Heart left ventricle (tissue), 16 donors: Measurements from ENCODE around the gene C10orf62. TPM values are rescaled to one million over a fixed set of nuclear protein-coding genes. Genes with fewer than 3 reads are reported as not detected.

Experiments
- ATAC-seq, 4 donors: fragments of 200-7000 bp; cut with Tn5 transposase; one replicate each; pipeline ENCODE4 v1.9.1; 2020 to 2022; ENCODE audit warnings: moderate library complexity in 4 of 4, mild to moderate bottlenecking in 3 of 4, moderate number of reproducible peaks in 1 of 4
- DNase-seq, 5 donors: peaks; one replicate each; pipeline ENCODE4 v3.0.0-alpha.2; 2020
- H3K27ac ChIP-seq, 12 donors: fragments of 200-600 bp; sonication (generic) in 4 of 12; one replicate each; pipeline versions ENCODE4 v1.5.0 to v1.8.0; 2016 to 2022; ENCODE audit warnings: mild to moderate bottlenecking in 2 of 12
- H3K27me3 ChIP-seq, 9 donors: fragments of 200-600 bp; sonication (generic) in 2 of 9; one replicate each; pipeline versions ENCODE4 v1.5.1 to v1.8.0; 2016 to 2022; ENCODE audit warnings: mild to moderate bottlenecking in 3 of 9
- H3K36me3 ChIP-seq, 9 donors: fragments of 200-600 bp; sonication (generic) in 2 of 9; one replicate each; pipeline versions ENCODE4 v1.5.0 to v1.8.0; 2018 to 2022; ENCODE audit warnings: mild to moderate bottlenecking in 2 of 9
- H3K4me1 ChIP-seq, 12 donors: fragments of 200-600 bp; sonication (generic) in 4 of 12; one replicate each; pipeline versions ENCODE4 v1.5.0 to v1.8.0; 2016 to 2022; ENCODE audit warnings: mild to moderate bottlenecking in 3 of 12
- H3K4me3 ChIP-seq, 12 donors: fragments of 200-600 bp; sonication (generic) in 4 of 12; one replicate each; pipeline versions ENCODE4 v1.5.0 to v1.8.0; 2017 to 2022; ENCODE audit warnings: mild to moderate bottlenecking in 9 of 12, moderate library complexity in 4 of 12
- H3K9me3 ChIP-seq, 12 donors: fragments of 200-600 bp; sonication (generic) in 4 of 12; one replicate each; pipeline versions ENCODE4 v1.5.0 to v1.8.0; 2016 to 2022; ENCODE audit warnings: mild to moderate bottlenecking in 1 of 12
- POLR2A ChIP-seq, 2 donors: fragments of 450-650 bp; IDR thresholded peaks; one replicate each; pipeline ENCODE4 v1.6.1; 2017; ENCODE audit warnings: antibody characterized with exemption in 2 of 2, mild to moderate bottlenecking in 2 of 2, moderate library complexity in 2 of 2
- WGBS, 4 donors: extraction: QIAGEN DNeasy Blood & Tissue Kit in 2 of 4; methylation state at CpG; one replicate each; pipeline versions ENCODE4 v1.1.5 to v1.1.7; 2013 to 2018; 5-methylcytosine and 5-hydroxymethylcytosine counted together
- intact Hi-C, 10 donors: fragments of 100-400 bp; cut with DNase I; formaldehyde crosslinking; loops; one replicate each; pipeline versions ENCODE4 v1.11.1 to v1.14.2; 2022
- polyA plus RNA-seq, 2 donors: library from polyadenylated mRNA; stranded (reverse); fragments of 200-250 nt; gene quantifications; one replicate each; pipeline ENCODE4 v1.2.3, GENCODE V29; 2013
- total RNA-seq, 9 donors: library from RNA; depleted of rRNA in 2 of 9; stranded (reverse); fragments of >200 nt in 2 of 9; fragmentation: NEBNext Ultra II Directional in 3 of 9; extraction: Animal tissue kit (Norgen Biotek cat#: 25700) in 3 of 9; gene quantifications; one replicate each; pipeline versions ENCODE4 v1.1.0 to v1.2.4, GENCODE V29; 2016 to 2023
- TF ChIP-seq, protein P1 (sequence below), 12 donors: fragments of 200-600 bp; sonication (generic) in 4 of 12; IDR thresholded peaks; one replicate each; pipeline versions ENCODE4 v1.5.0 to v1.8.0; 2018 to 2022; ENCODE audit warnings: antibody characterized with exemption in 12 of 12, mild to moderate bottlenecking in 5 of 12
- donor health status: ischemic (EF 13 %, LVEDD 7.1; RV severe dilation, severe dysfunction).
- donor health status: healthy with polysubstance abuse.
- donor health status: DM: no; HTN: yes; CAD: no.
- donor health status: DM: no; HTN: no; CAD: no.
- donor health status: ischemic (EF 25% LVEDD 6.9; RV normal size, moderate dysfunction).
- donor health status: ischemic (EF 25% LVEDD 5.7; RV mildly dilated, moderate dysfunction).
- donor health status: healthy.
- donor health status: DM: yes; HTN: yes; CAD: no.
- donor health status: ischemic (EF 35%, LVEDD 5.7; RV mildly dilated, moderate dysfunction).
- donor health status: nonischemic (EF 11% LVEDD 7.7; RV severe dilation, severe dysfunction).
- donor health status: DM: yes; HTN: yes; CAD: no.
- donor health status: PGD.
- donor health status: ischemic (EF 29% LVEDD 5.4; RV normal size, mild dysfunction).
- donor health status: nonischemic (EF 23%, LVEDD 6.1; RV moderate dilation, normal function).

Gene C10orf62
- total and polyA plus RNA-seq, 11 donors = 0.24 to 2.1 (median 0.65) TPM

DNA sequence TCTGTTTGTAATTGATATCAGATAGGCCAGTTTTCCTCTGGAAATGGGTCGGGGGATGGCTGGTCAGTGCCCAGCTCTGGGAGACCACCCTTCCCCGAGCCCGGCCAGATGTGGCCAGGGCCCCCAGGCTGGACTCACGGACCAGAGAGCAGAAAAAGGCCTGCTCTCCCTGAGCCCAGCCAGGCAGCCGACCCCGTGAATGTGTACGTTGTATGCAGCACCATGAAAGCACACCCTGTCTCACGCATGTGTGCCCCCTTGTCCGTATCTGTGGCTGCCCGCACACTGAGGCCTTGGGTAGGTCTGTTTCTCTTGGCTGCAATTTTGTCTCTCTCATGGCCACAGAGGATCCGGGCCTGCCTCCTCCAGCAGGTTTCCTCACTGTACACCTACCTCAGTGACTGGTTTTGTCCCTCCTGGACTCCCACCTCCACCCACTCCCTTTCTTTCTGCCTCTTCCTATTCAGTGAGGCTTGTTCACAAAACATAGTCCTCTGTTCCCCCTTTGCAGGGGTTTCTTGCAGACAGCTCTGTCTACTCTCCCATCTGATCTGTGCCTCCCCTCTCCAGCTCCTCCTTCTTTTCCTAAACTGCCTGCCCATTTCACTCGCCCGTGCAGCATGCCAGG is 40.6 kb upstream of the C10orf62 start:
- Histone ChIP-seq H3K27me3 (no peaks in the 10 kb centered on the region), H3K9me3 (no peaks in the 10 kb centered on the region), H3K27ac (peak overlapping the region in 9 of 12 donors; percentile 22 to 69 (median 47)), H3K4me1 (peaks cover 0 to 61% (median 46%) of the 10 kb centered on the region in 12 donors), H3K4me3 (no peak overlapping the region), H3K36me3 (no peaks in the 10 kb centered on the region)
- TF ChIP-seq, protein P1, sequence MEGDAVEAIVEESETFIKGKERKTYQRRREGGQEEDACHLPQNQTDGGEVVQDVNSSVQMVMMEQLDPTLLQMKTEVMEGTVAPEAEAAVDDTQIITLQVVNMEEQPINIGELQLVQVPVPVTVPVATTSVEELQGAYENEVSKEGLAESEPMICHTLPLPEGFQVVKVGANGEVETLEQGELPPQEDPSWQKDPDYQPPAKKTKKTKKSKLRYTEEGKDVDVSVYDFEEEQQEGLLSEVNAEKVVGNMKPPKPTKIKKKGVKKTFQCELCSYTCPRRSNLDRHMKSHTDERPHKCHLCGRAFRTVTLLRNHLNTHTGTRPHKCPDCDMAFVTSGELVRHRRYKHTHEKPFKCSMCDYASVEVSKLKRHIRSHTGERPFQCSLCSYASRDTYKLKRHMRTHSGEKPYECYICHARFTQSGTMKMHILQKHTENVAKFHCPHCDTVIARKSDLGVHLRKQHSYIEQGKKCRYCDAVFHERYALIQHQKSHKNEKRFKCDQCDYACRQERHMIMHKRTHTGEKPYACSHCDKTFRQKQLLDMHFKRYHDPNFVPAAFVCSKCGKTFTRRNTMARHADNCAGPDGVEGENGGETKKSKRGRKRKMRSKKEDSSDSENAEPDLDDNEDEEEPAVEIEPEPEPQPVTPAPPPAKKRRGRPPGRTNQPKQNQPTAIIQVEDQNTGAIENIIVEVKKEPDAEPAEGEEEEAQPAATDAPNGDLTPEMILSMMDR (IDR thresholded peaks at IDR 0.05) = no peak
- no peak for TF ChIP-seq POLR2A (IDR thresholded peaks at IDR 0.05)
- no peak for ATAC-seq
- WGBS, 4 donors = 87 to 92% (median 91%) methylated on average over 11 to 13 of the region's 13 CpGs
- intact Hi-C loops = loop anchor here in 1 of 10 donors (10.0 kb wide), 1 partner anchor 54 kb away; the partner anchor contains the start of genes MMS19 and UBTD1
- no peak for DNase-seq

DNA sequence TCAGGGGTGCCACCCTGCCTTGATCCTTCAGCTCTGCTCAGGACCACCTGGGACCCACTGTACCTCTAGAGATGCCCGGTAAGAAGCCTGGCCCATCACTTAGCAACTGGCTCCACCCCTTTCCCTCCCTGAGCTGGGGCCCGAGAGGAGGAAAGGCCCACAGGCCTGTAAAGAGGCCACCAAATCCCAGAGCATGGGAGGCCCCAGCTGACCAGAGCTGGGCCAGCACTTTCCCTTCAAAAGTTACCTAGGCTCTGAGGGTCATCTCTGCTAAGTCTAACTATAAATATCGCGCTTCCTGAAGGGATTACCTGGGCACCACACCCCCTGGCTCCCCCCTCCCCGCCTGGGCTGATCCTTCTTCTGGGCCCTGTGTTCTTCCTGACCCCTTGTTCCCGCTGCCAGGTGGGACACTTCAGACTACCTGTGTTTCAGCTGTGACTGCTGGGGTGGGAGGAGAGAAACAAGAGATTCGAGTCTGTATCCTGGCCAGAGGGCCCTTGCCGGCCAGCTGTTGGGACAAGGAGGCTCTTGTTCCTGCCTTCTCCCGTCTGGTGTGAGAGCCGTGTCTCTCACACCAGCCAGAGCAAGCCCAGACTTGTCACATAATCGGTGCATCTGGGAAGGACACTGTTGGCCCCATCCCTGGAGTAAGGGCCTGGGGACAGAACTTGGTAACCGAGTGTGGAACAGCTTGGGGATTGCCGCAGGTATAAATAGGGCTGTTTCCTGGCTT is 39.8 kb upstream of the C10orf62 start:
- no peaks in the 10 kb centered on the region for H3K27me3 ChIP-seq
- H3K4me1 ChIP-seq = peaks cover 0 to 62% (median 45%) of the 10 kb centered on the region in 12 donors
- peak overlapping the region in 11 of 12 donors; percentile 32 to 73 (median 55) for H3K27ac ChIP-seq
- DNase-seq (peak in 2 of 5 donors; percentile 57 to 67), ATAC-seq (peak in 3 of 4 donors; percentile 40 to 56 (median 47))
- no peak for TF ChIP-seq POLR2A (IDR thresholded peaks at IDR 0.05)
- TF ChIP-seq, protein P1 (IDR thresholded peaks at IDR 0.05) = no peak
- no peak overlapping the region for H3K4me3 ChIP-seq
- H3K36me3 ChIP-seq = no peaks in the 10 kb centered on the region
- H3K9me3 ChIP-seq = no peaks in the 10 kb centered on the region
- 35 to 57% (median 48%) methylated on average over 10 to 13 of the region's 13 CpGs for WGBS, 4 donors
- intact Hi-C loops = loop anchor here (1.0 to 10.0 kb wide), 6 partner anchors 47 to 142 kb away; partner anchors contain the start of genes MMS19 (in 5 of the 10) and UBTD1 (in 5 of the 10)

- intact Hi-C loops = loop anchor here (1.0 to 10.0 kb wide), 6 partner anchors 48 to 143 kb away; partner anchors contain the start of genes MMS19 (in 4 of the 10) and UBTD1 (in 4 of the 10)
- DNase-seq (no peak), ATAC-seq (no peak)
- no peaks in the 10 kb centered on the region for H3K27me3 ChIP-seq
- no peaks in the 10 kb centered on the region for H3K36me3 ChIP-seq
- H3K27ac ChIP-seq = peak overlapping the region in 11 of 12 donors; percentile 32 to 73 (median 55)
- TF ChIP-seq POLR2A (IDR thresholded peaks at IDR 0.05) = no peak
- TF ChIP-seq, protein P1 (IDR thresholded peaks at IDR 0.05) = no peak
- peaks cover 0 to 62% (median 45%) of the 10 kb centered on the region in 12 donors for H3K4me1 ChIP-seq
- no peak overlapping the region for H3K4me3 ChIP-seq
- H3K9me3 ChIP-seq = peaks cover 0 to 1% (median 0%) of the 10 kb centered on the region in 12 donors
- WGBS, 4 donors = 73 to 87% (median 81%) methylated on average over 10 of the region's 10 CpGs
Observed at GRCh38 chr10:97550336-97551149, 39.0 kb upstream of the C10orf62 start.
